Nephron (organoid): ENCODE measurements around the gene HGD.

Experiments used
- H3K27ac Mint-ChIP-seq, 3 experiments: 2 replicates each; pipeline ENCODE4 v1.8.0; 2020; ENCODE audit warnings: mixed read lengths in 3 of 3, mild to moderate bottlenecking in 2 of 3, moderate library complexity in 1 of 3
- H3K27me3 Mint-ChIP-seq: 2 replicates; pipeline ENCODE4 v1.8.0; 2021; ENCODE audit warnings: low read depth, mild to moderate bottlenecking, moderate library complexity, mixed read lengths
- H3K36me3 Mint-ChIP-seq: 2 replicates; pipeline ENCODE4 v1.8.0; 2020; ENCODE audit warnings: low read depth, mixed read lengths
- H3K4me1 Mint-ChIP-seq: 2 replicates; pipeline ENCODE4 v1.8.0; 2020; ENCODE audit warnings: mixed read lengths
- H3K4me3 Mint-ChIP-seq, 3 experiments: 2 replicates each; pipeline ENCODE4 v1.8.0; 2020; ENCODE audit warnings: mild to moderate bottlenecking in 3 of 3, mixed read lengths in 3 of 3, moderate library complexity in 2 of 3
- H3K9me3 Mint-ChIP-seq: 2 replicates; pipeline ENCODE4 v1.8.0; 2020; ENCODE audit warnings: mixed read lengths
- TF ChIP-seq, protein P1 (sequence below), 3 experiments: fragments of 200-600 bp; sonication (generic); IDR thresholded peaks; one replicate each; pipeline ENCODE4 v1.5.0; 2021; ENCODE audit warnings: antibody characterized with exemption in 3 of 3; ENCODE audit not compliant: unreplicated experiment in 3 of 3

Gene HGD

DNA sequence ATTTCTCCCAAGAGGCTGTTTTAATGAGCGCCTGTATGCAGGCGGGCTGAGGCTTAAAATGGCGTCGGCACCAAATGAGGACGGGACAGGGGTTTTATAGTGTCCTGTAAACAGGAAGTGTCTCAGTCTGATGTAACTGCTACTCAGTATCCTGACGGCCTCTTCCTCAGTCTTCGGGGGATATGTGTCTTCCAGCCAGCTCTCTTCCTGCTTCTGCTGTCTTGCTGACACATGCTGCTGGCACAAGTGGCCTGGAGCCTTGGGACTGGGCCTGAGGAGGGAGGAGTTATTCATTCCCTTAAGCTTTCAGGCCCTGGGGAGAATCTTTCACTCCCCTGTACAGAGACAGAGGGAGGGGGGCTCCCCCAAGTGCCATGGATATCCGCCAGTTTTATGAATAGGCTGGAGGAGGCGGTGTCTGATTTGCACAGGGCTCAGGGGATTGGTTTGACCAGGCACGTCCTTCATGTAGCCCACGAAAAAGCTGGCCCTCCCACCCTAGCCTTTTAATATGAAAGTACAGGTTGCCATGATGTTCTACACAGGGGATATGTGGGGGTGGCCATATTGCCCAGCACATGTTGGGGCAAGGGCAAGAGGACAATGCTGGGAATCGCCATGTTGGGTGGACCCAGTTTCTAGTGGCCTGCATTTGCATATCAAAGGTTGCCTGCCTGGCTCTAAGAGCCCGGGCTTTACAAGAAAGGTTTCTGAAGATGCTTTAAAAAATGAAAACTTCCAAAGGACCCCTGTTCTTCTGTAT is 66.0 kb downstream of the HGD start:
- Mint-ChIP-seq H3K36me3 (no peaks in the 10 kb centered on the region), H3K27me3 (no peaks in the 10 kb centered on the region), H3K27ac (no peak overlapping the region), H3K9me3 (no peaks in the 10 kb centered on the region), H3K4me1 (no peaks in the 10 kb centered on the region), H3K4me3 (no peak overlapping the region)
- TF ChIP-seq, protein P1, sequence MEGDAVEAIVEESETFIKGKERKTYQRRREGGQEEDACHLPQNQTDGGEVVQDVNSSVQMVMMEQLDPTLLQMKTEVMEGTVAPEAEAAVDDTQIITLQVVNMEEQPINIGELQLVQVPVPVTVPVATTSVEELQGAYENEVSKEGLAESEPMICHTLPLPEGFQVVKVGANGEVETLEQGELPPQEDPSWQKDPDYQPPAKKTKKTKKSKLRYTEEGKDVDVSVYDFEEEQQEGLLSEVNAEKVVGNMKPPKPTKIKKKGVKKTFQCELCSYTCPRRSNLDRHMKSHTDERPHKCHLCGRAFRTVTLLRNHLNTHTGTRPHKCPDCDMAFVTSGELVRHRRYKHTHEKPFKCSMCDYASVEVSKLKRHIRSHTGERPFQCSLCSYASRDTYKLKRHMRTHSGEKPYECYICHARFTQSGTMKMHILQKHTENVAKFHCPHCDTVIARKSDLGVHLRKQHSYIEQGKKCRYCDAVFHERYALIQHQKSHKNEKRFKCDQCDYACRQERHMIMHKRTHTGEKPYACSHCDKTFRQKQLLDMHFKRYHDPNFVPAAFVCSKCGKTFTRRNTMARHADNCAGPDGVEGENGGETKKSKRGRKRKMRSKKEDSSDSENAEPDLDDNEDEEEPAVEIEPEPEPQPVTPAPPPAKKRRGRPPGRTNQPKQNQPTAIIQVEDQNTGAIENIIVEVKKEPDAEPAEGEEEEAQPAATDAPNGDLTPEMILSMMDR (IDR thresholded peaks at IDR 0.05; ENCODE audit: unreplicated experiment in 3 of 3), result no peak

DNA sequence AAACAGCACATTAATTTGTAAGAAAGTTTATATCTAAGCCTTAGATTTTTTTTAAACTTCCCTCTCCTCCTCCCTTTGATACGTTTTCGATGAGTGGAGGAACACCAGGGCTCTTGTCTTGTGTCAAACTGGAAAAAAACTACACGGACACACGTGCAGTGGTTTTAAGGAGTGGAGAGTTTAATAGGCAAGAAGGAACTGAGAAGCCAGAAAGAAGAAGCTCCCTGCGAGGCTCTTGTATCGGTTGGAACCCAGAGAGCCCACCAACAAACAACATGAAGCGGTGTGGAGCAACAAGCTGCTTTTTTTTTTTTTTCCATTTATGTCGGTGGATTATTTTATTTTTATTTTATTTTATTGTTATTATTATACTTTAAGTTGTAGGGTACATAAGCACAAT is 67.3 kb downstream of the HGD start:
- no peaks in the 10 kb centered on the region for H3K9me3 Mint-ChIP-seq
- no peak overlapping the region for H3K27ac Mint-ChIP-seq
- TF ChIP-seq, protein P1 (IDR thresholded peaks at IDR 0.05; ENCODE audit: unreplicated experiment in 3 of 3), result no peak
- no peak overlapping the region for H3K4me3 Mint-ChIP-seq
- H3K27me3 Mint-ChIP-seq, result no peaks in the 10 kb centered on the region
- no peaks in the 10 kb centered on the region for H3K4me1 Mint-ChIP-seq
- no peaks in the 10 kb centered on the region for H3K36me3 Mint-ChIP-seq

DNA sequence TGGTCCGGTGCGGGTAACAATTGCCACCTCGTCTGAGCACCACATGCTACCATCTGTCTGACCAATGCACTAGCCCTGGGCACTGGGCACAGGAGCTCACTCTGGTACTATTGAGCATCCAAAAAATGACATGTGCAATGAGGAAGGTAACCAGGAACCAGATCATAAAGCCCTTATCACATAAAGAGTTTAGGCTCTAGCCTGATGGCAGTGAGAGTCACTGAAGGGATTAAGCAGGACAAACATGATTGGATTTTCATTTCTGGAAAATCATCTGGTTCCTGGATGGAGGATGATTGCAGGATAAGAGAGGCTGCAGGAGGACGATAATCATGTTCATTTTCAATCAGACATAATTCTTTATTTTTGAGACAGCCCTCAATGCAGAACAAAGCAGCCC is 73.5 kb downstream of the HGD start:
- TF ChIP-seq, protein P1 (IDR thresholded peaks at IDR 0.05; ENCODE audit: unreplicated experiment in 3 of 3), result no peak
- no peaks in the 10 kb centered on the region for H3K36me3 Mint-ChIP-seq
- H3K27me3 Mint-ChIP-seq, result no peaks in the 10 kb centered on the region
- no peaks in the 10 kb centered on the region for H3K4me1 Mint-ChIP-seq
- H3K4me3 Mint-ChIP-seq, result no peak overlapping the region
- no peak overlapping the region for H3K27ac Mint-ChIP-seq
- no peaks in the 10 kb centered on the region for H3K9me3 Mint-ChIP-seq

DNA sequence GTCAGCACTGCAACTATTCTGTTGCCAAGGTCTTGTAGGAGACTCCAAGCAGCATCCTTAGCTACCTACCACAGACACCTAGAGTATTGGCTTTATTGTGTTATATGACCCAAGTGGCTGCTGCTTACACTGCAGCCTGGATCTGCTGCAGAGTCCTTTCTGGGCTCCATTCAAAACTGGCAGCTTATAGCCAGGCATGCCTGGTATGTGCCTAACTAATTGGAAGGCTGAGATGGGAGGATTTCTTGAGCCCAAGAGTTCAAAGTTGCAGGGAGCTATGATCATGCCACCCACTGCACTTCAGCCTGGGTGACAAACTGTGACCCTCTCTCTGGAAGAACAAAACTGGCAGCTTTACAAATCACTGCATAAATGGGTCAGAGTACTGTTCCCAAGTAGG is 77.3 kb downstream of the HGD start:
- H3K36me3 Mint-ChIP-seq, result peaks cover 24% of the 10 kb centered on the region
- no peaks in the 10 kb centered on the region for H3K27me3 Mint-ChIP-seq
- H3K9me3 Mint-ChIP-seq, result no peaks in the 10 kb centered on the region
- no peak overlapping the region for H3K4me3 Mint-ChIP-seq
- H3K4me1 Mint-ChIP-seq, result peaks cover 8% of the 10 kb centered on the region
- TF ChIP-seq, protein P1 (IDR thresholded peaks at IDR 0.05; ENCODE audit: unreplicated experiment in 3 of 3), result no peak
- no peak overlapping the region for H3K27ac Mint-ChIP-seq

DNA sequence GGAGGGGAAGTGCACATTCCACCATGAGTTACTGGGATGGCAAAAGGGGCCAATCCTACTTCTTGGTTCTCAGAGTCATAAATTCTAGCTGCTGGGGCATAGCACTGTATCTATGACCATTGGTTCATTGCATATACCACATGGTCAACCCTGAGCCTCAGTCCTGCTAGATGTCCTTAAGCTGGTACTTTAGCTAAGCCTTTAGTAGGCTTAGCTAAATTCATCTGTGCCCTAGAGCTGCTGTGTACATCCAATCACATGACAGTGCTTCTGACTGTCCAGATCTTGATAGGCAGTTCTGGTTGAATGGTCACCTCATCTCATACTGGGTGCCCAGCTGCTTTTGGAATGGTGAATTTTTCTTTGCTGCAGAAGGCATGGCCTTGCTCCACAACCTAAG is 77.7 kb downstream of the HGD start:
- TF ChIP-seq, protein P1 (IDR thresholded peaks at IDR 0.05; ENCODE audit: unreplicated experiment in 3 of 3), result no peak
- Mint-ChIP-seq H3K4me3 (no peak overlapping the region), H3K9me3 (no peaks in the 10 kb centered on the region), H3K27me3 (no peaks in the 10 kb centered on the region), H3K36me3 (peaks cover 24% of the 10 kb centered on the region), H3K27ac (no peak overlapping the region), H3K4me1 (peaks cover 8% of the 10 kb centered on the region)

DNA sequence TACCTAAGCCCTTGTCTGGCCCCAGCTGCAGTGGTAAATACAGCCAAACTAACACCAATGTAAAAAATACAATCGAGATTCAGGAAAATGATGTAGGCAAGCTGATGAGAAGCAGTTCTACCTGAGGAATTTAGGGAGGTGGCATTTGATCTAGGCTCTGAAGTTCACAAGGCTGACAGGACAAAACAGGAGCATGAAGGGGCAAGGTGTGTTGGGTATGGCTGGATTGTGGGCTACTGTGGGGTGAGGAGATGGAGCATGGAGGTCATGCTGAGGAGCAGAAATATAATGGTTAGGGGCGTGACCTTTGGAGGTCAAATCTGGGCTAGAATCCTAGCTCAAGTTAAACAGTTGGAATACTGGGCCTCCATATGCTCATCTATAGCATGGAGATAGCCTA is 79.4 kb downstream of the HGD start:
- Mint-ChIP-seq H3K4me3 (no peak overlapping the region), H3K27ac (peak overlapping the region in 1 of 3 experiments; percentile 6), H3K9me3 (no peaks in the 10 kb centered on the region), H3K4me1 (peaks cover 8% of the 10 kb centered on the region), H3K36me3 (peaks cover 24% of the 10 kb centered on the region), H3K27me3 (no peaks in the 10 kb centered on the region)
- TF ChIP-seq, protein P1 (IDR thresholded peaks at IDR 0.05; ENCODE audit: unreplicated experiment in 3 of 3), result no peak
